Heart left ventricle (tissue), 16 donors: ENCODE data around the gene PLEKHO2. TPM values are rescaled to one million over a fixed set of nuclear protein-coding genes. Genes with fewer than 3 reads are reported as not detected.

Experiments used
- ATAC-seq, 4 donors: fragments of 200-7000 bp; cut with Tn5 transposase; one replicate each; pipeline ENCODE4 v1.9.1; 2020 to 2022; ENCODE audit warnings: moderate library complexity in 4 of 4, mild to moderate bottlenecking in 3 of 4, moderate number of reproducible peaks in 1 of 4
- DNase-seq, 5 donors: peaks; one replicate each; pipeline ENCODE4 v3.0.0-alpha.2; 2020
- H3K27ac ChIP-seq, 12 donors: fragments of 200-600 bp; sonication (generic) in 4 of 12; one replicate each; pipeline versions ENCODE4 v1.5.0 to v1.8.0; 2016 to 2022; ENCODE audit warnings: mild to moderate bottlenecking in 2 of 12
- H3K27me3 ChIP-seq, 9 donors: fragments of 200-600 bp; sonication (generic) in 2 of 9; one replicate each; pipeline versions ENCODE4 v1.5.1 to v1.8.0; 2016 to 2022; ENCODE audit warnings: mild to moderate bottlenecking in 3 of 9
- H3K36me3 ChIP-seq, 9 donors: fragments of 200-600 bp; sonication (generic) in 2 of 9; one replicate each; pipeline versions ENCODE4 v1.5.0 to v1.8.0; 2018 to 2022; ENCODE audit warnings: mild to moderate bottlenecking in 2 of 9
- H3K4me1 ChIP-seq, 12 donors: fragments of 200-600 bp; sonication (generic) in 4 of 12; one replicate each; pipeline versions ENCODE4 v1.5.0 to v1.8.0; 2016 to 2022; ENCODE audit warnings: mild to moderate bottlenecking in 3 of 12
- H3K4me3 ChIP-seq, 12 donors: fragments of 200-600 bp; sonication (generic) in 4 of 12; one replicate each; pipeline versions ENCODE4 v1.5.0 to v1.8.0; 2017 to 2022; ENCODE audit warnings: mild to moderate bottlenecking in 9 of 12, moderate library complexity in 4 of 12
- H3K9me3 ChIP-seq, 12 donors: fragments of 200-600 bp; sonication (generic) in 4 of 12; one replicate each; pipeline versions ENCODE4 v1.5.0 to v1.8.0; 2016 to 2022; ENCODE audit warnings: mild to moderate bottlenecking in 1 of 12
- CTCF ChIP-seq, 12 donors: fragments of 200-600 bp; sonication (generic) in 4 of 12; IDR thresholded peaks; one replicate each; pipeline versions ENCODE4 v1.5.0 to v1.8.0; 2018 to 2022; ENCODE audit warnings: antibody characterized with exemption in 12 of 12, mild to moderate bottlenecking in 5 of 12
- POLR2A ChIP-seq, 2 donors: fragments of 450-650 bp; IDR thresholded peaks; one replicate each; pipeline ENCODE4 v1.6.1; 2017; ENCODE audit warnings: antibody characterized with exemption in 2 of 2, mild to moderate bottlenecking in 2 of 2, moderate library complexity in 2 of 2
- WGBS, 4 donors: extraction: QIAGEN DNeasy Blood & Tissue Kit in 2 of 4; methylation state at CpG; one replicate each; pipeline versions ENCODE4 v1.1.5 to v1.1.7; 2013 to 2018; 5-methylcytosine and 5-hydroxymethylcytosine counted together
- intact Hi-C, 10 donors: fragments of 100-400 bp; cut with DNase I; formaldehyde crosslinking; loops; one replicate each; pipeline versions ENCODE4 v1.11.1 to v1.14.2; 2022
- polyA plus RNA-seq, 2 donors: library from polyadenylated mRNA; stranded (reverse); fragments of 200-250 nt; gene quantifications; one replicate each; pipeline ENCODE4 v1.2.3, GENCODE V29; 2013
- total RNA-seq, 9 donors: library from RNA; depleted of rRNA in 2 of 9; stranded (reverse); fragments of >200 nt in 2 of 9; fragmentation: NEBNext Ultra II Directional in 3 of 9; extraction: Animal tissue kit (Norgen Biotek cat#: 25700) in 3 of 9; gene quantifications; one replicate each; pipeline versions ENCODE4 v1.1.0 to v1.2.4, GENCODE V29; 2016 to 2023
- donor health status: ischemic (EF 13 %, LVEDD 7.1; RV severe dilation, severe dysfunction).
- donor health status: healthy with polysubstance abuse.
- donor health status: DM: no; HTN: yes; CAD: no.
- donor health status: DM: no; HTN: no; CAD: no.
- donor health status: ischemic (EF 25% LVEDD 6.9; RV normal size, moderate dysfunction).
- donor health status: ischemic (EF 25% LVEDD 5.7; RV mildly dilated, moderate dysfunction).
- donor health status: healthy.
- donor health status: DM: yes; HTN: yes; CAD: no.
- donor health status: ischemic (EF 35%, LVEDD 5.7; RV mildly dilated, moderate dysfunction).
- donor health status: nonischemic (EF 11% LVEDD 7.7; RV severe dilation, severe dysfunction).
- donor health status: DM: yes; HTN: yes; CAD: no.
- donor health status: PGD.
- donor health status: ischemic (EF 29% LVEDD 5.4; RV normal size, mild dysfunction).
- donor health status: nonischemic (EF 23%, LVEDD 6.1; RV moderate dilation, normal function).

Gene PLEKHO2
- total and polyA plus RNA-seq, 11 donors: 5.3 to 50.8 (median 9.2) TPM

- 91 to 100% (median 97%) methylated on average over 2 of the region's 2 CpGs for WGBS, 4 donors
- Histone ChIP-seq H3K9me3 (no peaks in the 10 kb centered on the region), H3K36me3 (no peaks in the 10 kb centered on the region), H3K4me3 (no peak overlapping the region), H3K4me1 (peaks cover 0 to 12% (median 2%) of the 10 kb centered on the region in 12 donors), H3K27me3 (no peaks in the 10 kb centered on the region), H3K27ac (no peak overlapping the region)
- no peak for DNase-seq
- intact Hi-C loops: no loop called here
- TF ChIP-seq CTCF (IDR thresholded peaks at IDR 0.05) (no peak), POLR2A (IDR thresholded peaks at IDR 0.05) (no peak)
- no peak for ATAC-seq
Measured at GRCh38 chr15:64916365-64916764, 74.7 kb downstream of the PLEKHO2 start.

GRCh38 chr15:64917211-64917610, 75.5 kb downstream of the PLEKHO2 start:
- H3K27ac ChIP-seq: no peak overlapping the region
- ATAC-seq: no peak
- no peaks in the 10 kb centered on the region for H3K27me3 ChIP-seq
- H3K9me3 ChIP-seq: no peaks in the 10 kb centered on the region
- H3K4me1 ChIP-seq: peaks cover 0 to 5% (median under 1%) of the 10 kb centered on the region in 12 donors
- intact Hi-C loops: no loop called here
- no peak overlapping the region for H3K4me3 ChIP-seq
- H3K36me3 ChIP-seq: no peaks in the 10 kb centered on the region
- TF ChIP-seq POLR2A (IDR thresholded peaks at IDR 0.05) (no peak), CTCF (IDR thresholded peaks at IDR 0.05) (no peak)
- 95 to 100% (median 95%) methylated on average over 2 to 9 of the region's 9 CpGs for WGBS, 4 donors
- DNase-seq: no peak

Other genes with a start within 250 kb of the PLEKHO2 start
- gene RBPMS2, start 66.3 kb upstream of the PLEKHO2 start, total RNA-seq: 100 to 1,000 TPM in 7 of 9 donors, 10 to 100 TPM in 2; 49.8 to 530 (median 189) TPM
- gene RBPMS2, start 66.3 kb upstream of the PLEKHO2 start, polyA plus RNA-seq: 100 to 1,000 TPM; 238 to 408 TPM
- 1 to 10 TPM in 2 of 9 donors, under 1 TPM in 5, not detected in 2; 0.23 to 4.6 (median 0.52) TPM for gene PIF1, start 16.3 kb upstream of the PLEKHO2 start, total RNA-seq
- gene PIF1, start 16.3 kb upstream of the PLEKHO2 start, polyA plus RNA-seq: under 1 TPM; 0.40 to 0.88 TPM
- gene ANKDD1A, start 70.0 kb downstream of the PLEKHO2 start, total RNA-seq: 1 to 10 TPM in 5 of 9 donors, under 1 TPM in 4; 0.42 to 3.4 (median 1.1) TPM
- 1 to 10 TPM in 1 of 2 donors, under 1 TPM in 1; 0.88 to 1.2 TPM for gene ANKDD1A, start 70.0 kb downstream of the PLEKHO2 start, polyA plus RNA-seq
- 10 to 100 TPM; 38.2 to 63.6 (median 48.7) TPM for gene SPG21, start 148.0 kb downstream of the PLEKHO2 start, total RNA-seq
- 10 to 100 TPM; 34.9 to 70.3 TPM for gene SPG21, start 148.0 kb downstream of the PLEKHO2 start, polyA plus RNA-seq
- 10 to 100 TPM; 14.3 to 41.0 (median 20.5) TPM for gene MTFMT, start 187.7 kb downstream of the PLEKHO2 start, total RNA-seq
- gene MTFMT, start 187.7 kb downstream of the PLEKHO2 start, polyA plus RNA-seq: 10 to 100 TPM in 1 of 2 donors, 1 to 10 TPM in 1; 6.0 to 14.4 TPM
- not detected for gene SLC51B, start 203.5 kb downstream of the PLEKHO2 start, total RNA-seq
- gene SLC51B, start 203.5 kb downstream of the PLEKHO2 start, polyA plus RNA-seq: under 1 TPM in 1 of 2 donors, not detected in 1; 0.08 TPM
- gene RASL12, start 226.1 kb downstream of the PLEKHO2 start, total RNA-seq: 10 to 100 TPM in 7 of 9 donors, 1 to 10 TPM in 2; 8.3 to 35.0 (median 12.2) TPM
- 10 to 100 TPM; 13.3 to 13.7 TPM for gene RASL12, start 226.1 kb downstream of the PLEKHO2 start, polyA plus RNA-seq
- gene KBTBD13, start 234.8 kb downstream of the PLEKHO2 start, total RNA-seq: 10 to 100 TPM in 1 of 9 donors, 1 to 10 TPM in 8; 3.2 to 11.8 (median 4.2) TPM
- gene KBTBD13, start 234.8 kb downstream of the PLEKHO2 start, polyA plus RNA-seq: 1 to 10 TPM in 1 of 2 donors, under 1 TPM in 1; 0.78 to 9.0 TPM